GM18907 (cell line): Measurements from ENCODE around the gene CABLES1.

Experiments
- ATAC-seq: cut with Tn5 transposase; IDR thresholded peaks from one replicate; pipeline ENCODE4 v1.9.1; 2021; ENCODE audit warnings: mild to moderate bottlenecking, moderate library complexity; ENCODE audit not compliant: unreplicated experiment

The CABLES1 gene

GRCh38 chr18:23165271-23166068, 30.2 kb downstream of the CABLES1 start:
- ATAC-seq: no peak

GRCh38 chr18:23166891-23167541, 31.7 kb downstream of the CABLES1 start:
- no peak for ATAC-seq

- no peak for ATAC-seq
Observed at GRCh38 chr18:23169673-23170044, 34.4 kb downstream of the CABLES1 start.

- no peak for ATAC-seq
Observed at GRCh38 chr18:23170137-23170536, 34.9 kb downstream of the CABLES1 start.

GRCh38 chr18:23171581-23172156, 36.4 kb downstream of the CABLES1 start:
- ATAC-seq: no peak

- ATAC-seq: no peak
Observed at GRCh38 chr18:23172591-23173380, 37.5 kb downstream of the CABLES1 start.

- no peak for ATAC-seq
Observed at GRCh38 chr18:23173912-23174311, 38.6 kb downstream of the CABLES1 start.

GRCh38 chr18:23176701-23177432, 41.6 kb downstream of the CABLES1 start:
- ATAC-seq: no peak

- no peak for ATAC-seq
Observed at GRCh38 chr18:23177433-23178072, 42.3 kb downstream of the CABLES1 start.

- ATAC-seq: no peak
Observed at GRCh38 chr18:23178201-23178600, 42.9 kb downstream of the CABLES1 start.

GRCh38 chr18:23178661-23179081, 43.4 kb downstream of the CABLES1 start:
- ATAC-seq: no peak

GRCh38 chr18:23179416-23179815, 44.1 kb downstream of the CABLES1 start:
- ATAC-seq: no peak

- no peak for ATAC-seq
Observed at GRCh38 chr18:23181547-23181946, 46.3 kb downstream of the CABLES1 start.

GRCh38 chr18:23182606-23183005, 47.3 kb downstream of the CABLES1 start:
- ATAC-seq: no peak

- ATAC-seq: no peak
Observed at GRCh38 chr18:23183411-23184150, 48.3 kb downstream of the CABLES1 start.

GRCh38 chr18:23186781-23187180, 51.5 kb downstream of the CABLES1 start:
- no peak for ATAC-seq

- ATAC-seq: no peak
Observed at GRCh38 chr18:23188068-23188760, 52.9 kb downstream of the CABLES1 start.

- ATAC-seq: no peak
Observed at GRCh38 chr18:23189099-23189498, 53.8 kb downstream of the CABLES1 start.
